Left ventricle myocardium inferior (tissue), 1 donor: ENCODE data around the gene ZNF652. TPM values are rescaled to one million over a fixed set of nuclear protein-coding genes. Genes with fewer than 3 reads are reported as not detected.

ENCODE experiments used
- DNase-seq: peaks from one replicate; pipeline ENCODE4 v3.0.0-alpha.2; 2020
- H3K27ac ChIP-seq: fragments of 200-600 bp; replicated peaks from 2 replicates; pipeline ENCODE4 v1.8.0; 2021
- H3K27me3 ChIP-seq: fragments of 200-600 bp; 2 replicates; pipeline ENCODE4 v1.8.0; 2021; ENCODE audit warnings: low read depth
- H3K36me3 ChIP-seq: fragments of 200-600 bp; 2 replicates; pipeline ENCODE4 v1.8.0; 2021
- H3K4me1 ChIP-seq: fragments of 200-600 bp; 2 replicates; pipeline ENCODE4 v1.8.0; 2021
- H3K4me3 ChIP-seq: fragments of 200-600 bp; 2 replicates; pipeline ENCODE4 v1.8.0; 2021; ENCODE audit warnings: mild to moderate bottlenecking, moderate library complexity
- H3K9me3 ChIP-seq: fragments of 200-600 bp; replicated peaks from 2 replicates; pipeline ENCODE4 v1.8.0; 2021
- intact Hi-C: fragments of 100-400 bp; cut with micrococcal nuclease; formaldehyde crosslinking; loops from one replicate; pipeline ENCODE4 v1.11.0; 2022
- total RNA-seq: library from RNA; stranded (reverse); fragmentation: NEBNext Ultra II Directional; extraction: Animal tissue kit (Norgen Biotek cat#: 25700); gene quantifications from one replicate; pipeline ENCODE4 v1.2.1, GENCODE V29; 2021
- TF ChIP-seq, protein P1 (sequence below): fragments of 200-600 bp; IDR thresholded peaks from 2 replicates; pipeline ENCODE4 v1.8.0; 2021; ENCODE audit warnings: antibody characterized with exemption, mild to moderate bottlenecking, borderline replicate concordance
- donor health status: DM: no; HTN: yes; CAD: no; lungs with severe emphysema.

The ZNF652 gene
- total RNA-seq, 1 donor from 2014 or later, result 19.2 TPM

DNA sequence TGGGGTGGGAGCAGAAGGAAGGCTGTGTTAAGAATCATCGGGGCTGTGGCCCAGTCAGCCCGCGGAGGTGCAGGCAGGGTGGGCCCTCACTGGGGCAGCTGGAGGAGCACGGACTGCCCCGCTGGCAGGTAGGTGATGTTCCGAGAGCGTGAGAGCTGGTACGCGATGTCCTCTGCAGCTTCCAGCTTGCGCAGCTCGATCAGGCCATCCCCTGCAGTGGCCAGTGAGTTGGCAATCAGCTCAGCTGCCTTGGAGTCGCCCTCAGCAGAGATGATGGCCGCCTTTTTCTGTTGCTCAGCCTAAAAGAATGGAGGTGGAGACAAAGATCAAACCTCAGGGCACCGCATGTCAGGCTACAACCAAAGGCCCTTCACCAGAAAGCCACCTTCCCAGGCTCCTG, 42.9 kb upstream of the ZNF652 start:
- intact Hi-C loops, result no loop called here

DNA sequence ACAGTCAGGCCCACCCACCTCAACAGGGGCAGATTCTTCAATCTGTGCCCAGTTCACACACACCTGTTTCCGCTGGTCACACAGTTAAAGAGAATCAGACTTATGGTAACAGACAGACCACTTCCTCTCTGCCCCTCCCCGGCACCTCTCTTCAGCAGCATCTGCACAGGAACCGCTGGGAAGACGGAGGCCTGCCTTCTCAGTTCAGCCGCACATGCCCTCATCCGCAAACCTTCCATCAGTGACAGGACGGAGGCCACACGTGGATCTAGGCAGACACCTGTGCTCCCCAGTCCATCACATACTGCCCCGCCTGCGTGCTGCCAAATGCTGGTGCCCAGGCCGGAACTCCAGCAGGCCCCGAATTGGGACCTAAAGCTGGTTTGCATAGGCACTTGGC, 42.3 kb upstream of the ZNF652 start:
- peaks cover 9% of the 10 kb centered on the region for H3K4me1 ChIP-seq
- H3K36me3 ChIP-seq, result peaks cover 65% of the 10 kb centered on the region
- H3K27me3 ChIP-seq, result no peaks in the 10 kb centered on the region
- H3K27ac ChIP-seq, result no peak overlapping the region
- H3K4me3 ChIP-seq, result no peak overlapping the region
- TF ChIP-seq, protein P1, sequence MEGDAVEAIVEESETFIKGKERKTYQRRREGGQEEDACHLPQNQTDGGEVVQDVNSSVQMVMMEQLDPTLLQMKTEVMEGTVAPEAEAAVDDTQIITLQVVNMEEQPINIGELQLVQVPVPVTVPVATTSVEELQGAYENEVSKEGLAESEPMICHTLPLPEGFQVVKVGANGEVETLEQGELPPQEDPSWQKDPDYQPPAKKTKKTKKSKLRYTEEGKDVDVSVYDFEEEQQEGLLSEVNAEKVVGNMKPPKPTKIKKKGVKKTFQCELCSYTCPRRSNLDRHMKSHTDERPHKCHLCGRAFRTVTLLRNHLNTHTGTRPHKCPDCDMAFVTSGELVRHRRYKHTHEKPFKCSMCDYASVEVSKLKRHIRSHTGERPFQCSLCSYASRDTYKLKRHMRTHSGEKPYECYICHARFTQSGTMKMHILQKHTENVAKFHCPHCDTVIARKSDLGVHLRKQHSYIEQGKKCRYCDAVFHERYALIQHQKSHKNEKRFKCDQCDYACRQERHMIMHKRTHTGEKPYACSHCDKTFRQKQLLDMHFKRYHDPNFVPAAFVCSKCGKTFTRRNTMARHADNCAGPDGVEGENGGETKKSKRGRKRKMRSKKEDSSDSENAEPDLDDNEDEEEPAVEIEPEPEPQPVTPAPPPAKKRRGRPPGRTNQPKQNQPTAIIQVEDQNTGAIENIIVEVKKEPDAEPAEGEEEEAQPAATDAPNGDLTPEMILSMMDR, result no peak
- no peak for DNase-seq
- H3K9me3 ChIP-seq, result no peaks in the 10 kb centered on the region
- intact Hi-C loops, result no loop called here

More for the DNA sequence above, 42.9 kb upstream of the ZNF652 start:
- Histone ChIP-seq H3K27me3 (no peaks in the 10 kb centered on the region), H3K27ac (no peak overlapping the region), H3K4me3 (no peak overlapping the region), H3K9me3 (no peaks in the 10 kb centered on the region), H3K4me1 (peaks cover 9% of the 10 kb centered on the region), H3K36me3 (peaks cover 71% of the 10 kb centered on the region)
- TF ChIP-seq, protein P1, result no peak
- no peak for DNase-seq

GRCh38 chr17:49403514-49404289, 41.7 kb upstream of the ZNF652 start:
- intact Hi-C loops, result no loop called here
- H3K36me3 ChIP-seq, result peaks cover 59% of the 10 kb centered on the region
- DNase-seq, result no peak
- no peak overlapping the region for H3K4me3 ChIP-seq
- TF ChIP-seq, protein P1, result no peak
- H3K27me3 ChIP-seq, result no peaks in the 10 kb centered on the region
- no peaks in the 10 kb centered on the region for H3K9me3 ChIP-seq
- H3K27ac ChIP-seq, result no peak overlapping the region
- H3K4me1 ChIP-seq, result peaks cover 9% of the 10 kb centered on the region

- no peak overlapping the region for H3K4me3 ChIP-seq
- H3K9me3 ChIP-seq, result no peaks in the 10 kb centered on the region
- peaks cover 49% of the 10 kb centered on the region for H3K36me3 ChIP-seq
- H3K27me3 ChIP-seq, result no peaks in the 10 kb centered on the region
- TF ChIP-seq, protein P1, result no peak
- H3K4me1 ChIP-seq, result no peaks in the 10 kb centered on the region
- intact Hi-C loops, result no loop called here
- no peak overlapping the region for H3K27ac ChIP-seq
- no peak for DNase-seq
Observed at GRCh38 chr17:49402706-49403105, 40.7 kb upstream of the ZNF652 start.

GRCh38 chr17:49401971-49402611, 40.0 kb upstream of the ZNF652 start:
- H3K9me3 ChIP-seq, result no peaks in the 10 kb centered on the region
- TF ChIP-seq, protein P1, result no peak
- no peaks in the 10 kb centered on the region for H3K27me3 ChIP-seq
- no peak for DNase-seq
- no peaks in the 10 kb centered on the region for H3K4me1 ChIP-seq
- intact Hi-C loops, result no loop called here
- H3K27ac ChIP-seq, result no peak overlapping the region
- H3K36me3 ChIP-seq, result peaks cover 43% of the 10 kb centered on the region
- no peak overlapping the region for H3K4me3 ChIP-seq
